Astrocyte of the cerebellum (primary cell): ENCODE data around the gene MLXIP.

Experiments
- DNase-seq: peaks from one replicate; pipeline ENCODE4 v3.0.0-alpha.2; 2011; ENCODE audit warnings: low read depth
- H3K4me3 ChIP-seq: 2 replicates; pipeline ENCODE4 v1.5.1; 2011; ENCODE audit warnings: mild to moderate bottlenecking, low read depth, low read length, moderate library complexity
- in situ Hi-C: cut with HindIII; loops from 2 replicates; pipeline ENCODE4 v1.10.0; 2017; ENCODE audit warnings: low sequenced_read_pairs
- TF ChIP-seq, protein P1 (sequence below): IDR thresholded peaks from 2 replicates; pipeline ENCODE4 v1.5.1; 2012; ENCODE audit warnings: low read length, low read depth, moderate library complexity, mild to moderate bottlenecking; ENCODE audit errors: missing control alignments

Gene MLXIP

DNA sequence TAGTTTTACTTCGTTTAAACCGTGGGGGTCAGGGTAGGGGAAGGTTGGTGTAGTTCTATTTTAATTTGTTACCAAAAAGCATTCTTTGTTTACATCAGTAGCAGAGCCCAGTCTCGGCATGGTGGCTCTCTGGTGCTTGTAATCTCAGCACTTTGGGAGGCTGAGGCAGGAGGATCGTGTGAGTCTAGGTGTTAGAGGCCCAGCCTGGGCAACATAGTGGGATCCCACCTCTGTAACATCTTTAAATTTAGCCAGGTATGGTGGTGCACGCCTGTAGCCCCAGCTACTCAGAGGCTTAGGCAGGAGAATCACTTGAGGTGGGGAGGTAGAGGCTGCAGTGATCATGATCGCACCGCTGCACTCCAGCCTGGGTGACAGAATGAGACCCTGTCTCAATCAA lies 106.5 kb downstream of the MLXIP start:
- in situ Hi-C loops, result no loop called here
- TF ChIP-seq, protein P1, sequence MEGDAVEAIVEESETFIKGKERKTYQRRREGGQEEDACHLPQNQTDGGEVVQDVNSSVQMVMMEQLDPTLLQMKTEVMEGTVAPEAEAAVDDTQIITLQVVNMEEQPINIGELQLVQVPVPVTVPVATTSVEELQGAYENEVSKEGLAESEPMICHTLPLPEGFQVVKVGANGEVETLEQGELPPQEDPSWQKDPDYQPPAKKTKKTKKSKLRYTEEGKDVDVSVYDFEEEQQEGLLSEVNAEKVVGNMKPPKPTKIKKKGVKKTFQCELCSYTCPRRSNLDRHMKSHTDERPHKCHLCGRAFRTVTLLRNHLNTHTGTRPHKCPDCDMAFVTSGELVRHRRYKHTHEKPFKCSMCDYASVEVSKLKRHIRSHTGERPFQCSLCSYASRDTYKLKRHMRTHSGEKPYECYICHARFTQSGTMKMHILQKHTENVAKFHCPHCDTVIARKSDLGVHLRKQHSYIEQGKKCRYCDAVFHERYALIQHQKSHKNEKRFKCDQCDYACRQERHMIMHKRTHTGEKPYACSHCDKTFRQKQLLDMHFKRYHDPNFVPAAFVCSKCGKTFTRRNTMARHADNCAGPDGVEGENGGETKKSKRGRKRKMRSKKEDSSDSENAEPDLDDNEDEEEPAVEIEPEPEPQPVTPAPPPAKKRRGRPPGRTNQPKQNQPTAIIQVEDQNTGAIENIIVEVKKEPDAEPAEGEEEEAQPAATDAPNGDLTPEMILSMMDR, result no peak
- no peak for DNase-seq
- no peak overlapping the region for H3K4me3 ChIP-seq

DNA sequence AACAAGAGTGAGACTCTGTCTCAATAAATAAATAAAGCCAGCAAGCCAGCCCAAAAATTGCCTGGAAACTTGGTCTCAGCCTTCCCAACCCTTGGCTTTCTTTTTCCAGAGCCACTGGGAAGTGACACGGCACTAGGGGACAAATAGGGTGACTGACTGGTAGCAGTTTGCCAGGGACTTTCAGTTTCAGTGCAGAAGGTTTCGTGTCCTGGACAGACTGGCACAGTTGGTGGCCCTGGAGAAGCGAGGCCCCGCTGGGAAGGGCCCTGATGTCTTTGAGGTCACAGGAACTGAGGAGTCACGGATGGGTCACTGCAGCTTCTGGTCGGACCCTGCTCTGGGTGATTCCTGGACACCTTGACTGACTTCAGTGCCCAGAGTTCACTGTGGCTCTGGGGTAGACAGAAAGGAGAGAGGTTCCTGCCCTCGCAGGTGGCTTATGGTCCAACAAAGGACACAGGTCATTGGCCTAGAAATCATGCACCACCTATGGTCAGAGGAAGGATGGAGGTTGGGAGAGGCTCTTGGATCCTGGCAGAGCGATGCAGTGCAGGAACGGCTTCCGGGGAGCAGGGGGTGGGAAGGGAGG lies 107.0 kb downstream of the MLXIP start:
- TF ChIP-seq, protein P1, result no peak
- in situ Hi-C loops, result no loop called here
- DNase-seq, result no peak
- no peak overlapping the region for H3K4me3 ChIP-seq

DNA sequence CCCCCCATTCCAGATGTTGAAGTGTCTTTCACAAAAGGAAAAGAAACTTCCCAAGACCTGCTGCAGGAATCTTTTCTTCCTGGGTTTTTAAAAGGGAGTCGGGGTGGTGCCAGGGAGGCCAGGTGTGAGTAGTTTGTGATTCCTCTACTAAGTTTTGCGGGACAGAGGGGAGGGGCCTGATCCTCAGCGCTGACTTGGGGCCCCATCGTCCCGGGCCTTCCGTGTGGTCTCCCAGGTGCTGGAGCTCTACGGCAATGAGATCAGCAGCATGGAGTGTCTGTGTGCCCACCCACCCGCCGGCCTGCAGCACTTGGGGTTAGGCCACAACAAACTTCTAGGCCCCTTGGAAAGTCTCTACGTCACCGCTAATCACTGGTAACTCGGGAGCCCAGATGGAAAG lies 108.9 kb downstream of the MLXIP start:
- no peak for DNase-seq
- in situ Hi-C loops, result no loop called here
- no peak overlapping the region for H3K4me3 ChIP-seq
- TF ChIP-seq, protein P1, result no peak

DNA sequence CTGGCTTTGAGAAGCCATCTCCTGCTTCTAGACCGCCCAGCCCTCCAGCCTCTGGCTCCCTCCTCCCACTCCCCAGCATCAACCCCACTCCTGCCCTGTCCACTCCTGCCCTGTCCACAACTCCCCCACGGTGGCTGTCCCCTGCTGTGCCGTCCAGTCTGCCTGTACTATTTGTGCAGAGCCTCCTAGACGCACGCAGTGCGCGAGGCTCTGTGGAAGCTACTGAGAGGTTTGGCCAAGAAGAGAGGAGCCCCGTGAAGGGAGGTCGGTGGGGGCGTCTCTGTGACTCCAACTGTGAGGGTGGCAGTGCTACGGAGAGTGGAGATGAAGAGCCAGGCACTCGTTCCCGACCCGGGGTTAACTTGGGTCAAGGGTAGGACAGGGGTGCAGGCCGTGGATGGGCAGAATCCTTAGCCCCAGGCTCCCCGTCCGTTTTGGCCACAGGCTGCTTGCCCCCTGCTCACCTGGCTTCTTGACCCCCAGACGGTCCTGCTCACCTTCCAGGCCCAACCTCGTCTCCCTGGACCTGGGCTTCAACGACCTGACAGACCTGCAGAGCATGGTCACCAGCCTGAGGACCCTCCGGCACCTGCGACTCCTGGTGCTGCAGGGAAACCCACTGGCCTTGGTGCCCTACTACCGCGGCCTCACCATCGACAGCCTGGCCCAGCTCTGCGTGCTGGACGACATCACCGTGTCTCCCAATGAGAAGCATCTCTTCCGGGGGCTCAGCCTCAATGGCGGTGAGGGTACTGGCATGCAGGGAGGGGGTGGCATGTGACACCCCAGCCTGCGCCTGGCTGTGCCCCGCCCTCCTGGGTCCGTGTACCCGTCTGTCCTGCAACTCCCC lies 111.3 kb downstream of the MLXIP start:
- in situ Hi-C loops, result no loop called here
- TF ChIP-seq, protein P1, result no peak
- H3K4me3 ChIP-seq, result no peak overlapping the region
- no peak for DNase-seq

DNA sequence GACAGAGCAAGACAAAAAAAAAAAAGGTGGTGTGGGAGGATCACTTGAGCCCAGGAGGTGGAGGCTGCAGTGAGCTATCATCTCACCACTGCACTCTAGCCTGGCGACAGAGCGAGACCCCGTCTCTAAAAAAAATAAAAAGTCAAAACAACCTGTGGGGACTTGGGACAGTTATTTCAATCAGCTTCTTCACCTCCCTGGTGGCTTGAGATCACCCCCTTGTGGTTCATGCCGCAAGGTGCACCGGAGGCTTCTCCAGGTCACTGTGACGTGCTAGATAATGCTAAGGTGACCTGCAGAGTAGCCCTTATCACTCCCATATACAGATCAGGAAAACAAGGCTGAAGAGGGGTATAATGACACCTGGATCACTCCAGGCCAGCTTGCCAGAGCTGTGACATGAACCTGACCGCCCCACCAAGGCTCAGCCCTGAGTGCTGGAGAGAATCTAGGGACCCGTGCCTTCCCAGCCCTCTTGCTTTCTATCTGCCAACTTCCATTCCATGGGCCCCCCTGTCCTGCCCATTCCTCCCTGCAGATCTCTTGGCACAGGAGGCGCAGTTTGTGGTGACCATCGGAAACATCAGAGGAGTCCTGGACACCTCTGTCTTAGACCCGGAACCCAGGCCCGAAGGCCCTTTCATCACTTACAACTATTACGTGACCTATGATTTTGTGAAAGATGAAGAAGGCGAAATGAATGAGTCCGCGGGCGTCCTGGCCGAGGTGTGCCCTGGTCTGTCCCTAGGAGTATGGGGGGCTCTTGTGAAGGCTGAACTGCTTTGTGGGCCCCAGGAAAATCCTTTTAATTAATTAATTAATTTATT lies 112.5 kb downstream of the MLXIP start:
- in situ Hi-C loops, result no loop called here
- peak; percentile 16 for DNase-seq
- no peak overlapping the region for H3K4me3 ChIP-seq
- TF ChIP-seq, protein P1, result peak; percentile 90

DNA sequence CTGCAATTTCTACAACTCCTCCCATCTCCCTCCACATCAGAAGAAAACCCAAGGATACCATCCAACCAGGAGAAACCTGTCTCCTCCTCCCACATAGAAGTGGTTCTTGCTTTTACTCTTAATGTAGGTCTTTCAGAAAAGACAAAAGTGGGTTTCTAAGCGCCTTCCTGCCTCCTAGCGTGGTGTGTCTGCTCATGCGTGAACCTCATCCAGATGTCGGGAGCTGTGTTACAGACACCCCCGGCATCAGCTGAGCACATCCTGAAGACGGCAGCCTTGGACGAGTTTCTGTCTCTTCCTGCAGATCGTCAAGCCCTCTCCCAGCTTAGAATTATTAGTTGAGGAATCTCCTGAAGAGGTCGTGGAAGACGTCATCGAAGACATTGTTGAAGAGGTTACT lies 113.9 kb downstream of the MLXIP start:
- no peak overlapping the region for H3K4me3 ChIP-seq
- in situ Hi-C loops, result no loop called here
- DNase-seq, result no peak
- TF ChIP-seq, protein P1, result no peak
